SU-DHL-6 (cell line): ENCODE data around the gene TMEM248.

Experiments
- H2AFZ ChIP-seq: fragments of 200-600 bp; sonication (generic); 2 replicates; pipeline ENCODE4 v1.6.1; 2014; ENCODE audit warnings: low read depth, mild to moderate bottlenecking, moderate library complexity, mixed read lengths, antibody characterized with exemption, low read length; ENCODE audit not compliant: severe bottlenecking
- H3F3A ChIP-seq: fragments of 200-600 bp; shearing (Covaris generic); 2 replicates; pipeline ENCODE4 v1.6.0; 2016; ENCODE audit warnings: antibody characterized with exemption, mild to moderate bottlenecking; ENCODE audit not compliant: insufficient read depth
- H3K27ac ChIP-seq: fragments of 200-600 bp; sonication (generic); 2 replicates; pipeline ENCODE4 v1.5.1; 2016; ENCODE audit warnings: low read depth, mild to moderate bottlenecking, low read length, moderate library complexity, mixed read lengths
- H3K27me3 ChIP-seq: fragments of 200-600 bp; sonication (generic), shearing (Covaris generic); 2 replicates; pipeline ENCODE4 v1.6.0; 2014; ENCODE audit warnings: mild to moderate bottlenecking, low read length
- H3K36me3 ChIP-seq: fragments of 200-600 bp; sonication (generic); 2 replicates; pipeline ENCODE4 v1.6.1; 2014; ENCODE audit warnings: mild to moderate bottlenecking, low read length, mixed read lengths
- H3K4me2 ChIP-seq: fragments of 300-600, 200-600 bp; shearing (Covaris generic), sonication (generic); 2 replicates; pipeline ENCODE4 v1.6.0; 2014; ENCODE audit warnings: low read length, low read depth, mild to moderate bottlenecking; ENCODE audit not compliant: poor library complexity, severe bottlenecking
- H3K4me3 ChIP-seq: fragments of 200-600 bp; sonication (generic); 2 replicates; pipeline ENCODE4 v1.5.1; 2014; ENCODE audit warnings: antibody characterized with exemption, low read length, mild to moderate bottlenecking, mixed read lengths; ENCODE audit not compliant: insufficient read depth, poor library complexity, severe bottlenecking
- H3K79me2 ChIP-seq: fragments of 200-600 bp; sonication (generic); 2 replicates; pipeline ENCODE4 v1.6.1; 2014; ENCODE audit warnings: mild to moderate bottlenecking, low read length, moderate library complexity; ENCODE audit not compliant: insufficient read depth
- H3K9ac ChIP-seq: fragments of 200-600 bp; sonication (generic); 2 replicates; pipeline ENCODE4 v1.7.0; 2014; ENCODE audit warnings: mild to moderate bottlenecking, low read length
- H3K9me2 ChIP-seq: fragments of 200-600 bp; sonication (generic); replicated peaks from 2 replicates; pipeline ENCODE4 v1.6.1; 2014; ENCODE audit warnings: low read length; ENCODE audit not compliant: insufficient read depth
- H3K9me3 ChIP-seq: fragments of 200-600 bp; sonication (generic); 2 replicates; pipeline ENCODE4 v1.6.1; 2014; ENCODE audit warnings: low read length, mixed read lengths; ENCODE audit not compliant: insufficient read depth
- H4K20me1 ChIP-seq: fragments of 200-600 bp; sonication (generic); 2 replicates; pipeline ENCODE4 v1.6.1; 2014; ENCODE audit warnings: low read depth, mild to moderate bottlenecking, antibody characterized with exemption, low read length, moderate library complexity, mixed read lengths
- CTCF ChIP-seq: fragments of 200-600 bp; sonication (generic); IDR thresholded peaks from one replicate; pipeline ENCODE4 v1.5.1; 2017; ENCODE audit warnings: antibody characterized with exemption, mild to moderate bottlenecking, low read length, moderate library complexity; ENCODE audit not compliant: insufficient read depth, poor library complexity, severe bottlenecking
- EZH2phosphoT487 ChIP-seq: fragments of 200-600 bp; sonication (generic), shearing (Covaris generic); conservative IDR thresholded peaks from 2 replicates; pipeline ENCODE4 v1.6.1; 2018; ENCODE audit warnings: mild to moderate bottlenecking, antibody characterized with exemption, low read length, moderate library complexity, mixed read lengths

The TMEM248 gene

GRCh38 chr7:66921918-66922486 is 977 bp downstream of the TMEM248 start:
- H3K27me3 ChIP-seq = no peaks in the 10 kb centered on the region
- no peaks in the 10 kb centered on the region for H3K9me3 ChIP-seq
- no peaks in the 10 kb centered on the region for H3K9me2 ChIP-seq
- no peak overlapping the region for H2AFZ ChIP-seq
- peaks cover 19% of the 10 kb centered on the region for H3F3A ChIP-seq
- peak overlapping the region; percentile 82 for H3K4me2 ChIP-seq
- peaks cover 4% of the 10 kb centered on the region; the same call in 1 of the 2 replicates for H4K20me1 ChIP-seq
- H3K4me3 ChIP-seq = peak overlapping the region; percentile 79
- no peak for TF ChIP-seq EZH2phosphoT487
- TF ChIP-seq CTCF = no peak
- peak overlapping the region; percentile 81 for H3K9ac ChIP-seq
- H3K79me2 ChIP-seq = peaks cover 63% of the 10 kb centered on the region
- H3K36me3 ChIP-seq = peaks cover 3% of the 10 kb centered on the region; the same call in 1 of the 2 replicates
- H3K27ac ChIP-seq = peak overlapping the region; percentile 73

GRCh38 chr7:66925255-66925654 is 4.2 kb downstream of the TMEM248 start:
- Histone ChIP-seq H3K9ac (no peak overlapping the region), H3K27me3 (no peaks in the 10 kb centered on the region), H3K4me2 (no peak overlapping the region), H3K9me2 (no peaks in the 10 kb centered on the region), H3K79me2 (peaks cover 96% of the 10 kb centered on the region), H3K4me3 (no peak overlapping the region), H3F3A (peaks cover 14% of the 10 kb centered on the region), H3K36me3 (peaks cover 5% of the 10 kb centered on the region; the same call in 1 of the 2 replicates), H4K20me1 (peaks cover 12% of the 10 kb centered on the region; the same call in 1 of the 2 replicates), H3K27ac (no peak overlapping the region), H2AFZ (no peak overlapping the region), H3K9me3 (no peaks in the 10 kb centered on the region)
- TF ChIP-seq EZH2phosphoT487 (no peak), CTCF (no peak)

- TF ChIP-seq CTCF (no peak), EZH2phosphoT487 (no peak)
- Histone ChIP-seq H3K9me3 (no peaks in the 10 kb centered on the region), H4K20me1 (peaks cover 12% of the 10 kb centered on the region; the same call in 1 of the 2 replicates), H3K27ac (no peak overlapping the region), H3K4me3 (no peak overlapping the region), H3K36me3 (peaks cover 5% of the 10 kb centered on the region; the same call in 1 of the 2 replicates), H3K79me2 (peaks cover 100% of the 10 kb centered on the region), H3K9ac (no peak overlapping the region), H3K9me2 (no peaks in the 10 kb centered on the region), H2AFZ (no peak overlapping the region), H3K27me3 (no peaks in the 10 kb centered on the region), H3F3A (peaks cover under 1% of the 10 kb centered on the region), H3K4me2 (no peak overlapping the region)
Measured at GRCh38 chr7:66927348-66927948, 6.4 kb downstream of the TMEM248 start.
